WI38 (cell line): ENCODE measurements around the gene EFCAB7.

Experiments used
- H3K4me3 ChIP-seq: 2 replicates; pipeline ENCODE4 v1.5.1; 2011; ENCODE audit warnings: low read depth, mild to moderate bottlenecking, control low read depth, low read length
- TF ChIP-seq, protein P1 (sequence below): IDR thresholded peaks from 2 replicates; pipeline ENCODE4 v1.5.1; 2012; ENCODE audit warnings: low read depth, mild to moderate bottlenecking, control low read depth, low read length

Gene EFCAB7

GRCh38 chr1:63501256-63501655 is 22.1 kb upstream of the EFCAB7 start:
- TF ChIP-seq, protein P1, sequence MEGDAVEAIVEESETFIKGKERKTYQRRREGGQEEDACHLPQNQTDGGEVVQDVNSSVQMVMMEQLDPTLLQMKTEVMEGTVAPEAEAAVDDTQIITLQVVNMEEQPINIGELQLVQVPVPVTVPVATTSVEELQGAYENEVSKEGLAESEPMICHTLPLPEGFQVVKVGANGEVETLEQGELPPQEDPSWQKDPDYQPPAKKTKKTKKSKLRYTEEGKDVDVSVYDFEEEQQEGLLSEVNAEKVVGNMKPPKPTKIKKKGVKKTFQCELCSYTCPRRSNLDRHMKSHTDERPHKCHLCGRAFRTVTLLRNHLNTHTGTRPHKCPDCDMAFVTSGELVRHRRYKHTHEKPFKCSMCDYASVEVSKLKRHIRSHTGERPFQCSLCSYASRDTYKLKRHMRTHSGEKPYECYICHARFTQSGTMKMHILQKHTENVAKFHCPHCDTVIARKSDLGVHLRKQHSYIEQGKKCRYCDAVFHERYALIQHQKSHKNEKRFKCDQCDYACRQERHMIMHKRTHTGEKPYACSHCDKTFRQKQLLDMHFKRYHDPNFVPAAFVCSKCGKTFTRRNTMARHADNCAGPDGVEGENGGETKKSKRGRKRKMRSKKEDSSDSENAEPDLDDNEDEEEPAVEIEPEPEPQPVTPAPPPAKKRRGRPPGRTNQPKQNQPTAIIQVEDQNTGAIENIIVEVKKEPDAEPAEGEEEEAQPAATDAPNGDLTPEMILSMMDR = no peak
- H3K4me3 ChIP-seq = no peak overlapping the region

DNA sequence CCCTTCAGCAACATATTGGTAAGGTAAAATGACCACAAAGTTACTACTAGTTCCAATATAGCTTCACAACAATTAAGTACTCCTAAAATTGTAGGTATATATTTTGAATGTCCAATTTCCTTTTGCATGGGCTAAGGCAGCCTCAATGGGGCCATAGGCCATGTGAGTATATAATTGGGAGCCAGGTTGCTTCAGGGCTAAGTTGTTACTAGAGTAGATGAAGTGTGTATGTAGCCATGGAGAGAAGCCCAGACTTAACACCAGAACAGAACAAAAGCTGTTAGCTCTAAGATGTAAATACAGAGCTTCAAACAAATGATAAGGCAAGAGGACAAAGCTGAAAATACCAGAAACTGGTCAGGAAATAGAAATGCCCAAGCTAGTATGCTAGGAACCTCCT is 16.5 kb upstream of the EFCAB7 start:
- no peak overlapping the region for H3K4me3 ChIP-seq
- TF ChIP-seq, protein P1 = no peak

GRCh38 chr1:63509718-63510117 is 13.6 kb upstream of the EFCAB7 start:
- H3K4me3 ChIP-seq = no peak overlapping the region
- TF ChIP-seq, protein P1 = no peak

DNA sequence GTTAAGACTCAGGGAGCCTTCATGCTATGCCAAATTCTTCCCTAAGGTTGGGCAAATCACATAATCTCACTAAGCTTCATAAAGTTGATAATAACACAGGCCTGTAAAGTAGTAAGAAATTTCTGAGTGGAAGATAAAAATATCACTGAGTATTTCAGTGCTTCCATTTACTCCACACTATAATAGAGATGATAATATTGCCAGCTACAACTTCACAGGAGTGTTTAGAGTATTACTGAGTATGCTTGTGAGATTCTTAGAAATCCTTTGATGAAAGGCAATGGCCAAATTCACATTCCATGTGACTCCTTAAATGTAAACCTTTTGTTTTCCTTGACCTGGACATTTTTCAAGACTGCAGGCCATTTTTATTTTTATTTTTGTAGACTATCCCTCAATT is 10.7 kb upstream of the EFCAB7 start:
- TF ChIP-seq, protein P1 = no peak
- no peak overlapping the region for H3K4me3 ChIP-seq

DNA sequence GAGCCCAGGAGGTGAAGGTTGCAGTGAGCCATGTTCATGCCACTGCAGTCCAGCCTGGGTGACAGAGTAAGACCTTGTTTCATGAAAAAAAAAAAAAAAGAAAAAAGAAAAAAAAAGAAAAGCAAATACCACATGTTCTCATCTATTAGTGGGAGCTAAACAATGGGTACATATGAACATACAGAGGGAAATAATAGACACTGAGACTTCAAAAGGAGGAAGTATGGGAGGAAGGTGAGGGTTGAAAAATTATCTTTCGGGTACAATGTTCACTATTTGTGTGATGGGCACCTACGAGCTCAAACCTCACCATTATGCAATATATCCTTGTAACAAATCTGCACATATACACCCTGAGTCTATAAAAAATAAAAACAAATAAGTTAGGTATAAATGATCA is 6.7 kb upstream of the EFCAB7 start:
- H3K4me3 ChIP-seq = no peak overlapping the region
- TF ChIP-seq, protein P1 = no peak

DNA sequence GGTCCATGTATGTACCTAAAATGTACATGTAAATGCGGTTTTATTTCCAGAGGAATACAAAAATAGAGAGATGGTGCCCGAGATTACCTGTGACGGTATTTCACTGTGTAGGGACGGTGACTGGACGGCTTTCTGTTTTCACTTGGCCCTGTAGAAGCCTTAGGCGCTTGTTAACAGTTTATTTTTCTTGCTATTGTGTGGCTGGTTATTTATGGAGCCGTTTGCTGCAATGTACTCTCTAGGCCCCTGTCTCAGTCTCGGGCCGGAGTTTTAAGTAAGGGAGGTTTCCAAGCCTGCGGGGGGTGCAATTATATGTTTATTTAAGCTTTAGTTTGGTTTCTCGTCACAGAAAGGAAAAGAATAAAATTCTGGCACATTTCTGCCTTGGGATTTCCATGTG is 413 bp downstream of the EFCAB7 start:
- H3K4me3 ChIP-seq = peak overlapping the region; percentile 77
- TF ChIP-seq, protein P1 = no peak

- H3K4me3 ChIP-seq = peak overlapping the region; percentile 77
- TF ChIP-seq, protein P1 = no peak
These were observed 876 bp downstream of the EFCAB7 start for GRCh38 chr1:63524201-63524600.
